Ovary (tissue), 9 donors: Measurements from ENCODE around the gene ALK. TPM values are rescaled to one million over a fixed set of nuclear protein-coding genes. Genes with fewer than 3 reads are reported as not detected.

Source experiments
- DNase-seq, 5 donors: peaks; one replicate each; pipeline ENCODE4 v3.0.0-alpha.2; 2019 to 2020
- H3K27ac ChIP-seq, 2 donors: fragments of 200-600 bp; one replicate each; pipeline versions ENCODE4 v1.5.1 to v1.8.0; 2019 to 2022
- H3K27me3 ChIP-seq: fragments of 200-600 bp; one replicate; pipeline ENCODE4 v1.8.0; 2022
- H3K36me3 ChIP-seq: fragments of 200-600 bp; sonication (generic); one replicate; pipeline ENCODE4 v1.5.1; 2019
- H3K4me1 ChIP-seq: one replicate; pipeline ENCODE4 v1.8.1; 2013; ENCODE audit warnings: mild to moderate bottlenecking, moderate library complexity; ENCODE audit not compliant: insufficient read depth
- H3K4me3 ChIP-seq: fragments of 200-600 bp; sonication (generic); one replicate; pipeline ENCODE4 v1.5.1; 2017
- H3K9me3 ChIP-seq, 2 donors: fragments of 200-600 bp in 1 of 2; sonication (generic) in 1 of 2; one replicate each; pipeline versions ENCODE4 v1.5.1 to v1.8.1; 2013 to 2019; ENCODE audit warnings: mild to moderate bottlenecking in 1 of 2, moderate library complexity in 1 of 2
- EP300 ChIP-seq: sonication (generic); formaldehyde crosslinking; IDR thresholded peaks from one replicate; pipeline ENCODE4 v1.6.1; 2017; ENCODE audit warnings: antibody characterized with exemption
- POLR2A ChIP-seq: fragments of 450-650 bp; IDR thresholded peaks from one replicate; pipeline ENCODE4 v1.6.1; 2017; ENCODE audit warnings: antibody characterized with exemption, mild to moderate bottlenecking, moderate library complexity
- WGBS, 3 donors: extraction: QIAGEN DNeasy Blood & Tissue Kit in 1 of 3; methylation state at CpG; one replicate each; pipeline versions ENCODE4 v1.1.5 to v1.1.7; 2013 to 2017; 5-methylcytosine and 5-hydroxymethylcytosine counted together
- intact Hi-C, 4 donors: fragments of 100-400 bp; cut with DNase I; formaldehyde crosslinking; loops; one replicate each; pipeline versions ENCODE4 v1.11.0 to v1.15.1; 2022 to 2023
- polyA plus RNA-seq, 2 donors: library from polyadenylated mRNA; stranded (reverse); fragments of 200-250 nt in 1 of 2; fragments of 350-450 nt in 1 of 2; fragmentation: Illumina TruSeq in 1 of 2; extraction: RNeasy Lipid Tissue Mini Kit (QIAGEN cat#74804) in 1 of 2; gene quantifications; one replicate each; pipeline ENCODE4 v1.2.3, GENCODE V29; 2013 to 2014
- total RNA-seq, 7 donors: library from RNA; depleted of rRNA in 2 of 7; stranded (reverse); fragments of >200 nt in 2 of 7; fragmentation: NEBNext Ultra II Directional in 3 of 7; extraction: Animal tissue kit (Norgen Biotek cat#: 25700) in 3 of 7; gene quantifications; one replicate each; pipeline versions ENCODE4 v1.1.0 to v1.2.4, GENCODE V29; 2016 to 2023
- TF ChIP-seq, protein P1 (sequence below), 3 donors: fragments of 450-650 bp in 2 of 3; fragments of 200-600 bp in 1 of 3; IDR thresholded peaks; one replicate each; pipeline versions ENCODE4 v1.5.1 to v1.8.0; 2016 to 2022; ENCODE audit warnings: antibody characterized with exemption in 3 of 3, mild to moderate bottlenecking in 1 of 3
- donor health status: DM: no; HTN: no; CAD: no; lungs with moderate emphysema.
- donor health status: DM: no; HTN: no; CAD: no.
- donor health status: Bipolar disorder and iron deficiency.
- donor health status: DM: yes; HTN: yes; CAD: no.
- donor health status: DM: no; HTN: no; CAD: no.
- donor health status: DM: yes; HTN: yes; CAD: no.

The ALK gene
- total and polyA plus RNA-seq, 9 donors = 0.05 to 1.7 (median 0.23) TPM; not detected in 1

DNA sequence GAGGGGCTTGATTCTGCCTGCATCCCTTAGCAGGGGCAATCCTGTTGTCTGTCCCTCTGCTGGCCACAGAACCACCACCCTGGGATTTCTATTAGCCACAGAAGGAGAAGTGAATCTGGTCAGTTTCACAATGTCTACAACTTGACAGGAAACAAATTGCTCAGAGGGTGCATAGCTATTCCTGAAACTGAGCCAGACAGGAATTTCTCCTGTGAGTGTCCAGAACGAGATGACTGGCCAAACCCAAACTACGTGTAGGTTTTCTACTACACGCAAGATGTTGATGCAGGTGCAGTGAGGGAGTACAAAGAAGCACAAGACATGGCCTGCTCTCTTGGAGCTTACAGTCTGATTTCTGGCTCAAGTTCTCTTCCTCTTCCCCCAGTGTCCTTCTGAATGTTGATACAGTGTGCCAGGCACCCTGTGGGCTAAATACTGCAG lies 604.3 kb downstream of the ALK start:
- WGBS, 3 donors = 30 to 46% (median 41%) methylated on average over 3 of the region's 3 CpGs
- intact Hi-C loops = no loop called here
- no peaks in the 10 kb centered on the region for H3K4me1 ChIP-seq
- H3K27ac ChIP-seq = no peak overlapping the region
- H3K27me3 ChIP-seq = no peaks in the 10 kb centered on the region
- no peaks in the 10 kb centered on the region for H3K36me3 ChIP-seq
- DNase-seq = no peak
- no peak for TF ChIP-seq POLR2A
- TF ChIP-seq, protein P1, sequence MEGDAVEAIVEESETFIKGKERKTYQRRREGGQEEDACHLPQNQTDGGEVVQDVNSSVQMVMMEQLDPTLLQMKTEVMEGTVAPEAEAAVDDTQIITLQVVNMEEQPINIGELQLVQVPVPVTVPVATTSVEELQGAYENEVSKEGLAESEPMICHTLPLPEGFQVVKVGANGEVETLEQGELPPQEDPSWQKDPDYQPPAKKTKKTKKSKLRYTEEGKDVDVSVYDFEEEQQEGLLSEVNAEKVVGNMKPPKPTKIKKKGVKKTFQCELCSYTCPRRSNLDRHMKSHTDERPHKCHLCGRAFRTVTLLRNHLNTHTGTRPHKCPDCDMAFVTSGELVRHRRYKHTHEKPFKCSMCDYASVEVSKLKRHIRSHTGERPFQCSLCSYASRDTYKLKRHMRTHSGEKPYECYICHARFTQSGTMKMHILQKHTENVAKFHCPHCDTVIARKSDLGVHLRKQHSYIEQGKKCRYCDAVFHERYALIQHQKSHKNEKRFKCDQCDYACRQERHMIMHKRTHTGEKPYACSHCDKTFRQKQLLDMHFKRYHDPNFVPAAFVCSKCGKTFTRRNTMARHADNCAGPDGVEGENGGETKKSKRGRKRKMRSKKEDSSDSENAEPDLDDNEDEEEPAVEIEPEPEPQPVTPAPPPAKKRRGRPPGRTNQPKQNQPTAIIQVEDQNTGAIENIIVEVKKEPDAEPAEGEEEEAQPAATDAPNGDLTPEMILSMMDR (IDR thresholded peaks at IDR 0.05) = no peak
- no peak for TF ChIP-seq EP300
- no peaks in the 10 kb centered on the region for H3K9me3 ChIP-seq
- no peak overlapping the region for H3K4me3 ChIP-seq

DNA sequence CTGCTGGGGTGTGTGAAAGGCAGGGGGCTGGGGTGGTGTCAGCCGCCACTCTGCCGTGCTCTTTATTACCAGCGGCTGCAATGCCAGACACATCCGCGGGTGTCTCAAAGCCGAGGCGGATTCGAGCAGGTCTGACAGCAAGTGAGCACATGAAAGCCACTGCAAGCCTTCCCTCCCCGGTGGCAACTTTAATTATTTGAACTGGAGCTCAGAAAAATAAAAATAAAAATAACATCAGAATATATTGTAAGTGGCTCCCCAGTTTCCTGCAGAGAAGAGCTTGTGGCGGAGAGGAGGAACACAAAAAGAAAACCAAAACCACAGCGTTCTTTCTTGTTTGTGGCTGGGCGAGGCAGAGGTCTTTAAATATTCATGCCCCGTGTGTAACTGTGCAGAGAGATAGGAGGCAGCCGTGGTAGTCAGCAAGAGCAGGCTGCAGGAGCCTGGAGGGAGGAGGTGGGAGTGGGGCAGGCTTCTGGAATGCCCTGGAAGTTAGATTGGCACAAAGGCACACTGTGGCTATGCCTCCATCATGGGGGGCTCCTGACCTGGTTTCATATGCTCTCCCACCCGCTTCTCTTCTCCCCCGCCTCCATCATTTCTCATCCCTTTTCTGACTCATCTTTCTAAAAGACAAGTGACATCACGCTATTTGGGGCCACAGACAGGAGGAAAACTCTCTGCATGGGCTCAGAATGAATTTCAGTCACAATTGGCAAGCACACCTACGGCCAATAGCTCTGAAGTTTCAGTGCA lies 606.4 kb downstream of the ALK start:
- no peak for DNase-seq
- TF ChIP-seq POLR2A = no peak
- TF ChIP-seq EP300 = no peak
- TF ChIP-seq, protein P1 (IDR thresholded peaks at IDR 0.05) = no peak
- Histone ChIP-seq H3K27me3 (no peaks in the 10 kb centered on the region), H3K4me3 (no peak overlapping the region), H3K9me3 (no peaks in the 10 kb centered on the region), H3K27ac (no peak overlapping the region), H3K36me3 (no peaks in the 10 kb centered on the region), H3K4me1 (no peaks in the 10 kb centered on the region)
- intact Hi-C loops = no loop called here
- WGBS, 3 donors = 21 to 41% (median 33%) methylated on average over 18 of the region's 18 CpGs

DNA sequence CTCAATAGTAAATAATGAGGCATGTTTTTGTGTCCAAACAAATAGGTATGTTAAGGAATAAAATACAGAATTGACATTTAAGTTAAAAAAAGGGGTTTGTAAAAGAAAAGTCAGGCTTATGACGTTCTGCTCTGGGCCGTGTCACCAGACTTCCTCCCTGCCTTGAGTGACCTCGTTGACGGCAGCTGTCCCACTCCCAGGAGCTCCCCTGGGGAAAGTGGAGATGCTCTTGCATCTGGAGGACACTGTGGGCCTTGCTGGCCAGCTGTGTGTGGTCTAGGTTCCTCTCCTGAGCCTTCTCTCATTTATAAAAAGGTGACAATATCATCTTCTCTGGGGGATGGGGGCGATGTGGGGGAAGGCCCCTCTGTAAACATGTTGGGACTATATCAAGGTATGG lies 609.9 kb downstream of the ALK start:
- Histone ChIP-seq H3K9me3 (no peaks in the 10 kb centered on the region), H3K27me3 (no peaks in the 10 kb centered on the region), H3K4me1 (no peaks in the 10 kb centered on the region), H3K27ac (no peak overlapping the region), H3K4me3 (no peak overlapping the region), H3K36me3 (no peaks in the 10 kb centered on the region)
- intact Hi-C loops = no loop called here
- WGBS, 3 donors = 79 to 82% (median 82%) methylated on average over 5 of the region's 5 CpGs
- TF ChIP-seq, protein P1 (IDR thresholded peaks at IDR 0.05) = no peak
- no peak for TF ChIP-seq EP300
- TF ChIP-seq POLR2A = no peak
- DNase-seq = no peak

DNA sequence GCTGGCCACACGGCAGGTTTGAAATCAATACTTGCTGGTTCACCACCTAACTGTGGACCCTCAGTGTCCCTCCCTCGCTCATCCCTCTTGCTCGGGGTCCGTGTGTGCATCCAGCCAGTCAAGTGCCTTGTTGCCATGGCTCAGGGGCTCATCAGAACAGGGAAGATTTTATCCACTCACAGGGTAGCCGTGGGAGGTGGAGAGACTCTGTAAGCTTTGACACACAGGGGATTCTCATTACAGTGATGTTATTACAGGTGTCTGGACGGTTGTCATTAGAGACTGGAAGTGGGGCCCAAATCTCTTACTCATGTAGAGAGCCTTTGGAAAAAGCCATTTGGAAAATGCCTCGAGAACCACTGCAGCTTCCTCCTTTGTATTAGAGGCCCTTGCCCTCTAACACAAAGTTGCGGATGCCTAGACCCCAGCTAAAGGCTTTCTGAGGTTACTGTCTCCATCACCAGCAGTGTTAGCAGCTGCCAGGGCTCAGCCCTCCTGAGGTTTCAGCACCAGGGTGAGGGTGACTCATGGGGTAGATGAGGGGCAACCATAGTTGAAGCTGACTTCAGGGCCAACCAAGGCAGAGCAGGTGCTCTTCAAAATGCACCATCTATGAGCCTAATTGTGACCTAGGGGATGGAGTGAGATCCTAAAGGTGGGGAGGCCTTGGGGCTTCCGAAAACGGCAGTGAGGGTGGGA lies 610.6 kb downstream of the ALK start:
- TF ChIP-seq EP300 (no peak), POLR2A (no peak)
- TF ChIP-seq, protein P1 (IDR thresholded peaks at IDR 0.05) = no peak
- H3K9me3 ChIP-seq = no peaks in the 10 kb centered on the region
- no peak overlapping the region for H3K27ac ChIP-seq
- no peaks in the 10 kb centered on the region for H3K36me3 ChIP-seq
- H3K4me1 ChIP-seq = no peaks in the 10 kb centered on the region
- no peak overlapping the region for H3K4me3 ChIP-seq
- no peak for DNase-seq
- WGBS, 3 donors = 64 to 83% (median 66%) methylated on average over 10 of the region's 10 CpGs
- no peaks in the 10 kb centered on the region for H3K27me3 ChIP-seq
- intact Hi-C loops = no loop called here
